RPMI8226 (cell line): ENCODE measurements around the gene KIAA0232.
"Not testable (repeated sequence)": the region's sequence is repeated elsewhere in the genome, so short reads cannot be mapped to it uniquely, and the experiment has no call there.

Experiments used
- DNase-seq: peaks from one replicate; pipeline ENCODE4 v3.0.0-alpha.2; 2015

Gene KIAA0232

GRCh38 chr4:6905516-6906445 lies 123.3 kb downstream of the KIAA0232 start:
- DNase-seq, result no peak

GRCh38 chr4:6906486-6906885 lies 124.0 kb downstream of the KIAA0232 start:
- not testable (repeated sequence) for DNase-seq

GRCh38 chr4:6907658-6908191 lies 125.2 kb downstream of the KIAA0232 start:
- no peak for DNase-seq

DNA sequence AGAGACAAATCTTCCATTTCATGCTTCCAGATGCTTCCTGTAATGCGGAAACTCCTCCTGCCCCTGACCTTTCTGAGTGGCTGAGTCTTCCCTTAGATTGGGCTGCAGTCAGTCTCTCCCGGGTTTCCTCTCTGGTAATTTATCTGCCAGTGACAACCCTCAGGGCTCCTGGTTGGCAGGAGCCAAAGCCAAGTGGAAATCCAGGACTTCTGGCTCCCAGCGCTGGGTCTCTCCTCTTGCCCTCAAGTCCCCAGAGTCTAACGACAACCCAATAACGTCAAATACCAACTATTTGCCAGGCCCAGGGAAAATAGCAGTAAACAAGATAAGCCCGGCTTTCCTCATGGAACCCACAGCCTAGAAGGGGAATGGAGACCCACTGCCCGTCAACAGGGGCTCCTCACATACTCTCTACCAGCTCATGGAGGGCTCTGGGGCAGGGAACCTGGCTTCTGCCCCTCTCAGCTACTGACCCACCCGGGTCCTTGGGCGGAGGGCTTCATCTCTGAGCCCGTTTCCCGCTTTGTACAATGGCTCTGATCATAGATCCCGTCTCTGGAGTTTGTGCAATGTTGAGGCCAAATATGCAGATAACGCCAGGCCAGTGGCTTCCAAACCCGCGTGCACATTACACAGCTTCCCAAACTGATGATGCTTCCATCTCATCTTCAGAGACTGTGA lies 126.0 kb downstream of the KIAA0232 start:
- no peak for DNase-seq

GRCh38 chr4:6909113-6909969 lies 126.8 kb downstream of the KIAA0232 start, which contains the start of gene TBC1D14:
TSS of gene TBC1D14 (plus strand) at chr4:6909826. CDS start at chr4:6923390, 13,564 bp downstream.
- peak; percentile 82 for DNase-seq

DNA sequence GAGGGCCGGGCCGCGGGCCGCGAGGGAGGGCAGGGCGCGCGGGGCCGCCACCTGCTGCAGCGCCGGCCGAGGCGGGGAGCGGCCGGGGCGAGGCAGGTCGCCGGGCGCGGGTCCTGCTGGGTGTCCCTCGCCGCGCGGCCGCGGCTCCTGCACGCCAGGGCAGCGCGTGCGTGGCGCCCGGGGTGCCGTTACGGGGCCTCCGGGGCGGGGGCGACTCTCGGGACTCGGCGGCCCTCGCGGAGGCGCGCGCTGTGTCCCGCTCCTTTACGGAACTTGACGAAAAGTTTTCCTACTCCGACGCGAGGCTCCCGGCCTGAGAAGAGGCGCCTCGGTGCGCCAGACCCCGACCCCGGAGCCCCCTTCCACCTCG lies 127.4 kb downstream of the KIAA0232 start:
- peak; percentile 45 for DNase-seq

DNA sequence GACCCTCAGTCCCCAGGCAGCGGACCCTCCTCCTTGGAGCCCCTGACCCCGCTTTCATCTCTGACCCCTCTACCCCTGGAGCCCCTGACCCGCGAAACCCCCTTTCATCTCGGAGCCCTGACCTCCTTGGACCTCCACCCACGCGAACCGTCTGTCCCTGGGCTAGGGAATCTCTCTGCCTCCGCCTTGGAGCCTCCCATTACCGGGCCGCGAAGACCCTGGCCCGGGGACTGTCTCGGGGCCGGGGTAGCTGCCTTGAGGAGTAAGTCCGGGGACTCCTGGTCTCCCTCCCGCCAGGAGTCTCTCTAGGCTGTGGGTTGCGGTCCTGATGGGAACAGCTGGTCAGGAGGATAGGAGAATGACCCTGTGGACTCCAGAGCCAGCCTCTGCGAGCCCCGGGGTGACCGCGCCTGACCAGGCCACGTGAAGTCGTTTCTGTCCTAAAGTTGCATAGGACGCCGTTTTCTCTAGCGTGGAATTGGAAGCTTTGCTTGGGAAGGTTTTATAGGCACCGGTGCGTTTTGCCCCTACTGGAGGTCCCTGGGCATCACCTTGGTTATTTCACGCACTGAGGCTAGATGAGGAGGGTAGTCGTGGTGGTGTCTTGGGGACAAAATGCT lies 127.9 kb downstream of the KIAA0232 start:
- DNase-seq, result peak; percentile 15

- DNase-seq, result no peak
Measured at GRCh38 chr4:6910960-6911874, 128.7 kb downstream of the KIAA0232 start.

DNA sequence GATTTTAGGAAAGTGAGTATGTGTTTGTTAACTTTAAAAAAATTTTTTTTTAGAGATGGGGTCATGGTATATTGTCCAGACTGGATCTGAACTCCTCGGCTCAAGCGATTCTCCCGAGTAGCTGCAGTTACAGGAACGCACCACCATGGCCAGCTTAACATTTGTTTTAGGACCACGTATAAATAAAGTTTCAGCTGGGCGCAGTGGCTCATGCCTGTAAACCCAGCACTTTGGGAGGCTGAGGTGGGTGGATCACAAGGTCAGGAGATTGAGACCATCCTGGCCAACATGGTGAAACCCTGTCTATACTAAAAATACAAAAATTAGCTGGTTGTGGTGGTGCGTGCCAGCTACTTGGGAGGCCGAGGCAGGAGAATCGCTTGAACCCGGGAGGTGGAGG lies 129.4 kb downstream of the KIAA0232 start:
- not testable (repeated sequence) for DNase-seq

DNA sequence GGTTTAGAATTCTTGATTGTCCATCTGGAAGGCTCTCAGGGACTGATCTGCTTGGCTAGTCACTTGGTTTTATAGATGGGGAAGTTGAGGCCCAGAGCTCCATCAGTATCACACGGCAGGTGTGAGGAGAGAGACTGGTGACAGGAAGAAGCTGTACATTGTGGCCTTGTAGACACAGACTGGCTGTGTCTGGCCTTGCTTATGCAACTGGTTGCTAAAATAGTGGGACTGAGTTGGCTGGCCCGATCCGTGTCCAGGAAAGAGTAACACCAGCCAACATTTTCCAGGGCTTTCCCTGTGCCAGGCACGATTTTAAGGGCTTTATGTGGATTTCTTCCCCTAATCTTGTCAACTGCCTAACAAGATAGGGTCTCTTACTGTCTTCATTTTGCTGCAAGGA lies 129.9 kb downstream of the KIAA0232 start:
- no peak for DNase-seq

GRCh38 chr4:6913350-6913905 lies 130.9 kb downstream of the KIAA0232 start:
- no peak for DNase-seq

- DNase-seq, result no peak
Measured at GRCh38 chr4:6914448-6914847, 131.9 kb downstream of the KIAA0232 start.

DNA sequence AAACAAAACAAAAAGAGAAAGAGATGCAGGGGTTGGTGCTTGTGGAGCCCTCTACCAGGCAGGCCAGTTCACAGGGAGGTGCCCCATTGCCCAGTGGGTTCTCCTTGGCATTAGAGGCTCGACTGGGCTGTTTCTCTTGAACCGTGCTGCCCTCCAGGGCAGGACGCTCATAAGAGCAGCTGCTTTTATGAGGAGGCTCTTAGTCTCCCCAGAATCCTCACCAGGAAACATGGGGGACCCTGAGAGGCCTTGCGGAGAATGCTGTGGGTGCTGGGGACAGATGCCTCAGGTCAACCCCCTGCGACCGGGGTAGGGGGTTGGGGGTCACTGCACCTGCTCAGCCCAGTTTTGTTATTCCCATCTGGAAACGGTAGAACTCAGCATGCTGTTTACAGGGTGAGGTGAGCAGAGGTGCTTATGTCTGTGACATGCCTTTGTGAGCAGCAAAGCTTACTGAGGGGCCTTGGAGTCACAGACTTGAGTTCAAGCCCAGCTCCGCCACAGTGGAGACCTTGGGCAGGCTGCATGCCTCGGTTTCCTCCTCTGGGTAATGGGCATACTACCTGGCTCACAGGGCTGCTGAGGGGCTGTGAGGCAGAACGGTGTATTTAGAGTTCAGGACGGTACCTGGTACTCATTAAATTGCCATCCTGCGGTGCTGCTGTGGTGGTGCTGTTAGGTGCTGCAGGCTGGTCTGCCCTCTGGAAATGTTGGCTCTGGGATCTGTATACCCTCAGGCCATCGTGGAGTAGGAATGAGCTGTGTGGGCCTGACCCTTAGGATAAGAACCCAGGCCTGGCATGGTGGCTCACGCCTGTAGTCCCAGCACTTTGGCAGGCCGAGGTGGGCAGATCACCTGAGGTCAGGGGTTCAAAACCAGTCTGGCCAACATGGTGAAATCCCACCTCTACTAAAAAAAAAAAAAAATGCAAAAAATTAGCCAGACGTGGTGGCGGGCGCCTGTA lies 132.8 kb downstream of the KIAA0232 start:
- no peak for DNase-seq

GRCh38 chr4:6916069-6916586 lies 133.6 kb downstream of the KIAA0232 start:
- DNase-seq, result no peak

- no peak for DNase-seq
Measured at GRCh38 chr4:6916587-6917460, 134.3 kb downstream of the KIAA0232 start.

- peak; percentile 93 for DNase-seq
Measured at GRCh38 chr4:6917461-6918271, 135.1 kb downstream of the KIAA0232 start.

DNA sequence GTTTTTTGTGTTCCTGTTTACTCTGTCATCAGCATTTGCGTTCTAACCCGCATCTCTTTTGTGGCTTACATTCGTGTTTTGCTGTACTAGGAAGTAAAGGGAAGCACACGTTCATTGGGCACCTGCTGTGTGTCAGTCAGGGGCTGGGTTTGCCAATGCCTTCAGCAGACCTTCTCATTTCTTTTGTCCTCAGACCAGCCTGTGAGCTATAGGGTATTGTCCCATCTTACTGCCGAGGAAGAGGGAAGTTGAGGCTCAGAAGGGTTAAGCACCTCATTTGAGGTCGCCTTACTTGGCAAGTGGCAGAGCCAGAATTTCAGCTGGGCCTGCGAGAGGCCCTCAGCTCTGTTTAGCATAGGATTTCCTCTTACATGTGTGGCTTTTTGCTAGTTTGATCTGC lies 135.8 kb downstream of the KIAA0232 start:
- no peak for DNase-seq
